ENCODE measurements around the gene DPH2. TPM values are rescaled to one million over a fixed set of nuclear protein-coding genes. Genes with fewer than 3 reads are reported as not detected.

Gene DPH2
- total and polyA plus RNA-seq, 7 experiments from 2014 or later, result 21.3 to 40.9 (median 29.4) TPM

GRCh38 chr1:43982808-43983207 lies 13.0 kb downstream of the DPH2 start:
- Histone ChIP-seq H3K9me3 (ENCODE audit: control insufficient read depth in 2 of 3, low read length in 3 of 3) (no peaks in the 10 kb centered on the region), H3K27me3 (ENCODE audit: control insufficient read depth in 2 of 2, insufficient read depth in 2 of 2, low read length in 2 of 2) (peaks cover 0 to 7% of the 10 kb centered on the region in 2 donors), H3K27ac (ENCODE audit: low read depth, low read length) (no peak overlapping the region), H3K4me3 (ENCODE audit: low read length) (no peak overlapping the region), H3K36me3 (ENCODE audit: control insufficient read depth in 2 of 3, insufficient read depth in 3 of 3, low read length in 3 of 3) (peaks cover 0 to 8% (median 7%) of the 10 kb centered on the region in 3 experiments), H3K4me1 (ENCODE audit: control insufficient read depth in 2 of 2, insufficient read depth in 2 of 2, low read length in 2 of 2) (peaks cover 4 to 9% of the 10 kb centered on the region in 2 donors)
- ATAC-seq, result peak; percentile 48
- Mint-ChIP-seq H3K27ac (peak overlapping the region in 1 of 9 donors; percentile 55), H3K4me3 (no peak overlapping the region), H3K9me3 (no peaks in the 10 kb centered on the region), H3K27me3 (peaks cover 0 to 15% (median 6%) of the 10 kb centered on the region in 5 donors), H3K36me3 (peaks cover 2 to 6% (median 5%) of the 10 kb centered on the region in 5 donors), H3K4me1 (peaks cover 4 to 22% (median 15%) of the 10 kb centered on the region in 7 donors)
- intact Hi-C loops (cut with micrococcal nuclease), result no loop called here
- CTCF ChIA-PET, result no interaction called here
- POLR2A ChIA-PET, result no interaction called here
- no peak for DNase-seq

GRCh38 chr1:43983253-43983899 lies 13.6 kb downstream of the DPH2 start:
- peaks cover 0 to 14% (median 6%) of the 10 kb centered on the region in 5 donors for H3K27me3 Mint-ChIP-seq
- Histone ChIP-seq H3K27me3 (ENCODE audit: control insufficient read depth in 2 of 2, insufficient read depth in 2 of 2, low read length in 2 of 2) (peaks cover 0 to 7% of the 10 kb centered on the region in 2 donors), H3K36me3 (ENCODE audit: control insufficient read depth in 2 of 3, insufficient read depth in 3 of 3, low read length in 3 of 3) (peaks cover 0 to 3% (median 2%) of the 10 kb centered on the region in 3 experiments), H3K4me3 (ENCODE audit: low read length) (no peak overlapping the region), H3K4me1 (ENCODE audit: control insufficient read depth in 2 of 2, insufficient read depth in 2 of 2, low read length in 2 of 2) (peaks cover 4 to 8% of the 10 kb centered on the region in 2 donors), H3K9me3 (ENCODE audit: control insufficient read depth in 2 of 3, low read length in 3 of 3) (no peaks in the 10 kb centered on the region), H3K27ac (ENCODE audit: low read depth, low read length) (no peak overlapping the region)
- H3K36me3 Mint-ChIP-seq, result peaks cover 0 to 1% (median 0%) of the 10 kb centered on the region in 5 donors
- intact Hi-C loops (cut with micrococcal nuclease), result no loop called here
- peaks cover 0 to 17% (median 9%) of the 10 kb centered on the region in 7 donors for H3K4me1 Mint-ChIP-seq
- no peak for DNase-seq
- ChIA-PET POLR2A (no interaction called here), CTCF (no interaction called here)
- no peaks in the 10 kb centered on the region for H3K9me3 Mint-ChIP-seq
- ATAC-seq, result no peak
- no peak overlapping the region for H3K27ac Mint-ChIP-seq
- H3K4me3 Mint-ChIP-seq, result no peak overlapping the region

- Histone ChIP-seq H3K4me1 (ENCODE audit: control insufficient read depth in 2 of 2, insufficient read depth in 2 of 2, low read length in 2 of 2) (peaks cover under 1 to 3% of the 10 kb centered on the region in 2 donors), H3K4me3 (ENCODE audit: low read length) (no peak overlapping the region), H3K27ac (ENCODE audit: low read depth, low read length) (no peak overlapping the region), H3K27me3 (ENCODE audit: control insufficient read depth in 2 of 2, insufficient read depth in 2 of 2, low read length in 2 of 2) (peaks cover 0 to 7% of the 10 kb centered on the region in 2 donors), H3K9me3 (ENCODE audit: control insufficient read depth in 2 of 3, low read length in 3 of 3) (no peaks in the 10 kb centered on the region), H3K36me3 (ENCODE audit: control insufficient read depth in 2 of 3, insufficient read depth in 3 of 3, low read length in 3 of 3) (no peaks in the 10 kb centered on the region)
- Mint-ChIP-seq H3K27ac (no peak overlapping the region), H3K9me3 (no peaks in the 10 kb centered on the region), H3K4me3 (no peak overlapping the region), H3K4me1 (peaks cover 0 to 10% (median 2%) of the 10 kb centered on the region in 7 donors), H3K27me3 (peaks cover 0 to 12% (median 6%) of the 10 kb centered on the region in 5 donors), H3K36me3 (peaks cover 0 to under 1% (median 0%) of the 10 kb centered on the region in 5 donors)
- no peak for ATAC-seq
- CTCF ChIA-PET, result interaction anchor here (0.5 kb wide), 1 partner anchor 62 kb away, joined by 3 read pairs; no protein-coding TSS in a partner anchor
- no peak for DNase-seq
- intact Hi-C loops (cut with micrococcal nuclease), result no loop called here
- POLR2A ChIA-PET, result no interaction called here
Measured at GRCh38 chr1:43984855-43985254, 15.0 kb downstream of the DPH2 start.

- Histone ChIP-seq H3K27ac (ENCODE audit: low read depth, low read length) (no peak overlapping the region), H3K4me3 (ENCODE audit: low read length) (no peak overlapping the region), H3K9me3 (ENCODE audit: control insufficient read depth in 2 of 3, low read length in 3 of 3) (no peaks in the 10 kb centered on the region), H3K36me3 (ENCODE audit: control insufficient read depth in 2 of 3, insufficient read depth in 3 of 3, low read length in 3 of 3) (no peaks in the 10 kb centered on the region), H3K27me3 (ENCODE audit: control insufficient read depth in 2 of 2, insufficient read depth in 2 of 2, low read length in 2 of 2) (no peaks in the 10 kb centered on the region), H3K4me1 (ENCODE audit: control insufficient read depth in 2 of 2, insufficient read depth in 2 of 2, low read length in 2 of 2) (peaks cover 0 to 4% of the 10 kb centered on the region in 2 donors)
- ChIA-PET POLR2A (no interaction called here), CTCF (no interaction called here)
- no peak overlapping the region for H3K27ac Mint-ChIP-seq
- no peak overlapping the region for H3K4me3 Mint-ChIP-seq
- no peak for ATAC-seq
- H3K4me1 Mint-ChIP-seq, result peaks cover 0 to 3% (median 0%) of the 10 kb centered on the region in 7 donors
- DNase-seq, result no peak
- H3K36me3 Mint-ChIP-seq, result no peaks in the 10 kb centered on the region
- intact Hi-C loops (cut with micrococcal nuclease), result no loop called here
- H3K27me3 Mint-ChIP-seq, result no peaks in the 10 kb centered on the region
- no peaks in the 10 kb centered on the region for H3K9me3 Mint-ChIP-seq
Measured at GRCh38 chr1:43985984-43986595, 16.3 kb downstream of the DPH2 start.

- Histone ChIP-seq H3K27ac (ENCODE audit: low read depth, low read length) (no peak overlapping the region), H3K4me3 (ENCODE audit: low read length) (no peak overlapping the region), H3K4me1 (ENCODE audit: control insufficient read depth in 2 of 2, insufficient read depth in 2 of 2, low read length in 2 of 2) (peaks cover 0 to 5% of the 10 kb centered on the region in 2 donors), H3K9me3 (ENCODE audit: control insufficient read depth in 2 of 3, low read length in 3 of 3) (no peaks in the 10 kb centered on the region), H3K36me3 (ENCODE audit: control insufficient read depth in 2 of 3, insufficient read depth in 3 of 3, low read length in 3 of 3) (no peaks in the 10 kb centered on the region), H3K27me3 (ENCODE audit: control insufficient read depth in 2 of 2, insufficient read depth in 2 of 2, low read length in 2 of 2) (no peaks in the 10 kb centered on the region)
- DNase-seq, result no peak
- H3K27me3 Mint-ChIP-seq, result no peaks in the 10 kb centered on the region
- H3K27ac Mint-ChIP-seq, result no peak overlapping the region
- H3K4me3 Mint-ChIP-seq, result no peak overlapping the region
- CTCF ChIA-PET, result interaction anchor here (1.0 kb wide), 1 partner anchor 19 kb away, joined by 3 read pairs; no protein-coding TSS in a partner anchor
- H3K36me3 Mint-ChIP-seq, result no peaks in the 10 kb centered on the region
- intact Hi-C loops (cut with micrococcal nuclease), result no loop called here
- ATAC-seq, result no peak
- POLR2A ChIA-PET, result no interaction called here
- H3K9me3 Mint-ChIP-seq, result no peaks in the 10 kb centered on the region
- peaks cover 0 to 3% (median 0%) of the 10 kb centered on the region in 7 donors for H3K4me1 Mint-ChIP-seq
Measured at GRCh38 chr1:43986712-43987111, 16.9 kb downstream of the DPH2 start.

- H3K27me3 ChIP-seq (ENCODE audit: control insufficient read depth in 2 of 2, insufficient read depth in 2 of 2, low read length in 2 of 2), result no peaks in the 10 kb centered on the region
- ChIA-PET CTCF (interaction anchor here (1.0 kb wide), 1 partner anchor 18 kb away, joined by 3 read pairs; no protein-coding TSS in a partner anchor), POLR2A (no interaction called here)
- peaks cover 0 to 9% of the 10 kb centered on the region in 2 donors for H3K4me1 ChIP-seq (ENCODE audit: control insufficient read depth in 2 of 2, insufficient read depth in 2 of 2, low read length in 2 of 2)
- H3K27ac Mint-ChIP-seq, result peak overlapping the region in 1 of 9 donors; percentile 8
- no peaks in the 10 kb centered on the region for H3K27me3 Mint-ChIP-seq
- no peak overlapping the region for H3K4me3 ChIP-seq (ENCODE audit: low read length)
- H3K9me3 Mint-ChIP-seq, result no peaks in the 10 kb centered on the region
- no peaks in the 10 kb centered on the region for H3K36me3 Mint-ChIP-seq
- no peaks in the 10 kb centered on the region for H3K9me3 ChIP-seq (ENCODE audit: control insufficient read depth in 2 of 3, low read length in 3 of 3)
- no peak overlapping the region for H3K4me3 Mint-ChIP-seq
- no peak overlapping the region for H3K27ac ChIP-seq (ENCODE audit: low read depth, low read length)
- intact Hi-C loops (cut with micrococcal nuclease), result no loop called here
- H3K4me1 Mint-ChIP-seq, result peaks cover 0 to 8% (median 4%) of the 10 kb centered on the region in 7 donors
- no peaks in the 10 kb centered on the region for H3K36me3 ChIP-seq (ENCODE audit: control insufficient read depth in 2 of 3, insufficient read depth in 3 of 3, low read length in 3 of 3)
- no peak for ATAC-seq
- no peak for DNase-seq
Measured at GRCh38 chr1:43987159-43987902, 17.5 kb downstream of the DPH2 start.
